LHCN-M2 (cell line): ENCODE results near the gene ZNF507. TPM values are rescaled to one million over a fixed set of nuclear protein-coding genes. Genes with fewer than 3 reads are reported as not detected.

Source experiments
- DNase-seq: peaks from one replicate; pipeline ENCODE4 v3.0.0-alpha.2; 2012; ENCODE audit warnings: low read depth
- total RNA-seq: library from RNA; depleted of rRNA; stranded (reverse); fragments of >200 nt; gene quantifications from 2 replicates; pipeline ENCODE4 v1.2.3, GENCODE V29; 2014

ZNF507 gene
- total RNA-seq, 1 experiment from 2014 or later: 8.7 TPM

DNA sequence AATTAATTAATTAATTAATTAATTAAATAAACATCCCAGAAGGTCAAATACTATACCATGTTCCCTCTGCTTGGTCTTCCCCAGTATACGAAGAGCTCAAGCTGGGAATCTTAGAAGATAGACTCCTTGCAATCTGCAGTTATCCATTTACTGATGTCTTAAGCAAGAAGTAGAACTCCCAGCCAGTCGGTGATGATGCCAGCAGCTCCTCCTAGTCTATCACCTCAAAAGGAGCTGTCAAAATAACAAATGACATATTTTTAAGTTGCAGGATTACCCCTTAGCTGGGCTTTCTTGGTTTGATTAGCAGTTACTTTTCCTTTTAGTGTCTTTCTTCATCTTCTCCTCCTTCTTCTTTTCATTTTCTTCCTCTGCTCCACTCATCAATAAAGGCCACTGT lies 6.0 kb upstream of the ZNF507 start:
- no peak for DNase-seq

- DNase-seq: peak; percentile 24
Measured at GRCh38 chr19:32339988-32340874, 5.2 kb upstream of the ZNF507 start.

DNA sequence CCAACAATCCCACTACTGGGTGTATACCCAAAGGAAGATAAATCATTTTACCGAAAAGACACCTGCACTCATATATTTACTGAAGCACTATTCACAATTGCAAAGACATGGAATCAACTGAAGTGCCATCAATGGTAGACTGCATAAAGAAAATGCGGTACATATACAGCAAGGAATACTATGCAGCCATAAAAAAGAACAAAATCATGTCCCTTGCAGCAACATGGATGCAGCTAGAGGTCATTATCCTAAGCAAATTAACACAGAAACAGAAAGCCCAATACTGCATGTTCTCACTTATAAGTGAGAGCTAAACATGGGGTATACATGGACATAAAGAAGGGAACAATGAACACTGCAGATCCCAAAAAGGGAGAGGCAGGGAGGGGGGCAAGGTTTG lies 2.7 kb upstream of the ZNF507 start:
- DNase-seq: no peak

DNA sequence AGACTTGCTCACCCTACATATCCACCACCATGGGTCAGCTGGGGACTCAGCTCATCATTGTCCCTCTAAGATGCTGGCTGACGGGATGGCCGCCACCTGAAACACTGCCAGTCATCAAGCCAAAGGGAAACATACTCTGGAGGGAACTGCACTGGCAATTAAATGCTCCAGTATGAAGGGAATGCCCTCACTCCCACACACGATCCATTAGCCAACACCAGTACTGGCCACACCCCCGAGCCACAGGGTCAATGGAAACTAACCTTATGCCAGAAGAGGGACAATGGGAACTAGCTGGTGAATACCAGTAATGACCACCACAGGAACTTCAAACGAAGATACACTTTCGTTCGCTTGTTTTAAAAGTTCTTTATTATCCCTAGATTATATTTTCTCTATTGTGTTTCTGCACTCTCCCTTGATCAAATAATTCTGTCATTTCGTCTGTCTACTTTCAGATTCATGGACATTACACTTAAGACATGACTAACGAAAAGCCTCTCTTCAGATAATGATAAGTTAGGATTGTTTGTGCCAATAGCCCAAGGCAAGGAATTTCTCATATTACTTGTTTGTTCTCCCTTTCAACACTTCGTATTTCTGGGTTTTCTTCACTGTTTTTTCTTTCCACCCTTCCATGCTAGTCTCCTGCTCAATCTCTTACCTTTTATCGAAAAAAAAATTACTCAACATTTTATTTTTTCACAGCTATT lies 1.7 kb upstream of the ZNF507 start:
- no peak for DNase-seq

DNA sequence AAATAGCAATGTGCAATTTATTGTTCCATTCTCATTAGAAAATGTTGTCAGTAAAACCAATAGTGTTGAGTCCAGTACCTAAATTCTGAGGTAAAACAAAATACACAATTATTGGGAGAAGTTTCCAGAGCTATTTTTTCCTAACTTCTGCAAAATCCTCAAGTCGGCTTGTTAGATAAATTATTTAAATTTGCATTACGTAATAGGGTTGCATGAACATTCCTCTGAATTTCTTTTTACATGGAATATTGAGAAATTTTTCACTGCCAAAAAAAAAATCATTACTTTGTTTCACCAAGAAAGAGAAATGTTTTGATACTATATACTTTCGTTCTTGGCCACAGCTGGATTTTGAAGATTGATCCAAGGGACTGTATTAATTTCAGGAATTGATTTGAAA lies 1.5 kb downstream of the ZNF507 start:
- no peak for DNase-seq

DNA sequence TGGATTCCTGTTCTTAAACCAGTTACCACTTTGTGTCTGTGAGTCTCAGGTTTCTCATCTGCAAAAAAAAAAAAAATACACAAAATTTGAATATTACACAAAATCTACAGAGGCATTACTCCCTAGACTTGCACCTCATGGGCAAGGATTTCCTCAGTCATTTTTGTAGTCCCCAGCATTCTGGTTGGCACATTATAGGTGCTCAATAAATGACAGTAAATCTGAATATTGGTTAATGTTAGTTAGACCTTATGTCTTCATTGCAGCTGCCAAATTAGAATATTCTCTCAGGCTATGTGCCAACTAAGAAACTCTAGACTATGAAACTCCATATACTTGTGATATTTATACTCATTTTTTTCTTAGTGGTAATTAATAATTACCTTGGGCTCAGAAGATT lies 2.2 kb downstream of the ZNF507 start:
- no peak for DNase-seq

- DNase-seq: no peak
Measured at GRCh38 chr19:32349051-32349450, 3.6 kb downstream of the ZNF507 start.

DNA sequence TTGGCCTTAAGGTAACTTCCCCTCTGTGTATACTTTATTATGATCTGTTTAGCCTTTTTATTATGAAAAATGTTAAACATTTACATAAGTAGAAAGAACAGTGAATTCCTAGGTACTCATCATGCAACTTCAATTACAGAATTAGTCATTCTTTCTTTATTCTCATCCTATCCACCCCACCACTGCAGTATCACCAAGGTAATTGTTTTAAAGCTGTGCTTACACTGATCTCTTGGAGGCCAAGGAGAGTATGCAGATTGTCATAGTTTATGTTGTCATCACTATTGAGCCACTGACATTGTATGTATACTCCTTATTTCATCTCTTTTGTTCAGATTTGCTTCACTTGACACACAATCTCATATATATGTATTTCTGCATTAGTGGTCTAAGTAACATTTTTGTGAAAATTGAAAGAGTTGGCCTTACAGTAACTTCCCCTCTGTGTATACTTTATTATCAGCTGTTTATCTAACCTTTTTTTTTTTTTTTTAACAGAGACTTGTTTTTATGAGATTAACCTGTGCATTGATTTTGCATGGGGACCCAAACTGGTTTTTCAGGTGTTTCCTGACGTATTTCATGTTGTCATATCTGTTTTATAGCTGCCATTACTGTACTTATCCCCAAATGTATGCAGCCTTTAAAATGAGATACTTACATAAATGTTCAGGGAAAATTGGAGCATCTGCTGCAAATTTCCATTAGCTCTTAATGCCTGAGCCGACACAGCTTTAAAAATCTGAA lies 4.5 kb downstream of the ZNF507 start:
- DNase-seq: no peak

- DNase-seq: peak; percentile 11
Measured at GRCh38 chr19:32350471-32350865, 5.1 kb downstream of the ZNF507 start.

DNA sequence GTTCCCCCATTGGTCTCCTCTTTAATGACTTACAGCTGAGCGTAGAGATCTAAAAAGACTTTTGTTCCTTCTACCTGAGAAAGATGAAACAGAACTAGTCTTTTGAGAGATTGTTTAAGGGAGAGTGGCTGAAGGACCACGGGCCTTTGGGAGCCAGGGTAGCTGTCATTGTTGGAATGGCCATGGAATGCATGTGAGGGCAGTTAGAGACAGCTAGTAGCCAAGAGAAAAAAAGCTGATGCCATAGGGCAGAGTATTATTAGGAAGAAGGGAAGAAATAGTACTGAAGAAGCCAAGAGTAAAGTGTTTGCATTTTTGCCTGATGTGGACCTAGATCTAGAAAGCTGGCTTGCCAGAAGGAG lies 5.6 kb downstream of the ZNF507 start:
- no peak for DNase-seq

- DNase-seq: no peak
Measured at GRCh38 chr19:32352241-32352630, 6.8 kb downstream of the ZNF507 start.

DNA sequence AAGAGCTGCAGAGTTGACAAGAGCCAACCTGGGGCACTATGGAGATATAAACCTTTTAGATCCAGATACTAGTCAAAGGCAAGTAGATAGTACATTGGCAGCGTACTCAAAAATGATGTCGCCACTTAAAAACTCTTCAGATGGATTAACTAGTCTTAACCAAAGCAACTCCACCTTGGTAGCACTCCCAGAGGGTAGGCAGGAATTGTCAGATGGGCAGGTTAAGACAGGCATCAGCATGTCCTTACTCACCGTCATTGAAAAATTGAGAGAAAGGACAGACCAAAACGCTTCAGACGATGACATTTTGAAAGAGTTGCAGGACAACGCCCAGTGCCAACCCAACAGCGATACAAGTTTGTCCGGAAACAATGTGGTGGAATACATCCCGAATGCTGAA lies 8.9 kb downstream of the ZNF507 start:
- DNase-seq: no peak

DNA sequence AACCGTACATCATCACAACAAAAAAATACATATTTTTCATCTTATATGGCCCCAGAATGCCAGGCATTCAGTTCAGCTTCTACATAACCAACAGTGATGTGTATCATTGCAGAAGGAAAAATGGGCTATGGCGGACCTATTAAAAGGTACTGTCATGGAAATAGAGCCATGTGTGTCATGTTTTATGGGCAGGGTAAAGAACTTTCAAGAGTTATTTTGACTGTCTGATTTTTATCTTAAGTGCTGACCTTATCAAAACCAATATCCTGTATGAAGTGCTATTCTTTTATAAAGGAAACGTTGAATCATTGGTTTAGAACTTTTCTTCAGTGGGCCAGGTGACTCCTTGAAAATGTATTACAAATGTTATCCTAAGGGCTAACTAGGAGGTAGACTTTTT lies 9.9 kb downstream of the ZNF507 start:
- no peak for DNase-seq

- DNase-seq: peak; percentile 4
Measured at GRCh38 chr19:32357720-32358119, 12.3 kb downstream of the ZNF507 start.

DNA sequence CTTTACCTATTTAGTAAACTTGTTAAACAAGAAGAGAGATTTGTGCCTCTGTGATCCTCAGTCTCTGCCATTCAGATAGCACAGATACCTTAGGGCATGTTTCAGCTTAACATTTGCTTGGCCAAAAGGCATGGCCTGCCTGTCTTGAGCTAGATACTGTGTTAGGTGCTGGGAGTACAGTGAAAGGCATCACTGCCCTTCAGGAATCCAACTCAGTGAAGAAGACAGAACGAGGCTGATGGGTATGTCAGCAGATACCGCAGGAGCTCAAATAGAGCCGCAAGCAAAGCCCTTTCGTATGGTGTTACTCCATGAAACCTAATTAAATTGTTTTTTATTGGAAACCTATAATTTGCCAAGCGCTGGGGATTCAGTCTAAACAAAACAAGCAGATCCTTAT lies 12.9 kb downstream of the ZNF507 start:
- DNase-seq: no peak

DNA sequence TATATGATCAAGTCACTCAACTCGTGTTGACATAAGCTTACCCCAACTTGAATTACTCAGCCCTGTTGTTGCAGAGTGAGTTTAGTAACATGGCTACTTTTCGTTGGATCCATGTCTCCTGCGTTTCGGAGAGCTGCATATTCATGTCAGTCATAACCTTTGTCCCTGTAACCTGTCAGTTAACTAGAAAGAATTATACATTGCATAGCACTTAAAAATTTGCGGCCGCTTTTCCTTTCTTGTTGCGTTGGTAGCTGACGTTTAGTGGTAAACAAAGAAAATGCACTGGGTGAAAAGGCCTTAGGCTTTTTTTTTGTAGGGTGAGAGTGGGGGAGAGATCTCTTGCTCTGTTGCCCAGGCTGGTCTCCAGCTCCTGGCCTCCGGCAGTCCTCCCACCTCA lies 14.2 kb downstream of the ZNF507 start:
- no peak for DNase-seq

DNA sequence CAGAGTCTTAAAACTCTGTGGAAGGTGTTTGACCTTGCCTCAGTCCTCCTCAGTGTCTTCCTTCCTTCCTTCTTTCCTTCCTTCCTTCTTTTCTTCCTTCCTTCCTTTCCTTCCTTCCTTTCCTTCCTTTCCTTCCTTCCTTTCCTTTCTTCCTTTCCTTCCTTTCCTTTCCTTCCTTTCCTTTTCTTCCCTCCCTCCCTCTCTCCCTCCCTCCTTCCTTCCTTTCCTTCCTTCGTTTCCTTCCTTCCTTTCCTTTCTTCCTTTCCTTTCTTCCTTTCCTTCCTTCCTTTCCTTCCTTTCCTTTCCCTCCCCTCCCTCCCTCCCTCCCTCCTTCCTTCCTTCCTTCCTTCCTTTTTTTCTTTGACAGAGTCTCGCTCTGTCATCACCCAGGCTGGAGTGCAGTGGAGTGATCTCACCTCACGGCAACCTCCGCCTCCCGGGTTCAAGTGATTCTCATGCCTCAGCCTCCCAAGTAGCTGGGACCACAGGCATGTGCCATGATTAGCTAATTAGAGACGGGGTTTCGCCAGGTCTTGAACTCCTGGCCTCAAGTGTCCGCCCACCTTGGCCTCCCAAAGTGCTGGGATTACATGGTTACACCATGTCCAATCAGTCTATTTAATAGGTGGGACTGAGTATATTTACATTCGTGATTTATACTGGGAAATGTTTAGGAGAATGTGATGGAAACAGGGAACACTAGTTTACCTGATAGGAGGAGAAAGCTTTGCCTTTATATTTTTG lies 16.3 kb downstream of the ZNF507 start:
- DNase-seq: no peak

- DNase-seq: no peak
Measured at GRCh38 chr19:32362318-32362691, 16.9 kb downstream of the ZNF507 start.

GRCh38 chr19:32363175-32363574 lies 17.8 kb downstream of the ZNF507 start:
- DNase-seq: no peak

DNA sequence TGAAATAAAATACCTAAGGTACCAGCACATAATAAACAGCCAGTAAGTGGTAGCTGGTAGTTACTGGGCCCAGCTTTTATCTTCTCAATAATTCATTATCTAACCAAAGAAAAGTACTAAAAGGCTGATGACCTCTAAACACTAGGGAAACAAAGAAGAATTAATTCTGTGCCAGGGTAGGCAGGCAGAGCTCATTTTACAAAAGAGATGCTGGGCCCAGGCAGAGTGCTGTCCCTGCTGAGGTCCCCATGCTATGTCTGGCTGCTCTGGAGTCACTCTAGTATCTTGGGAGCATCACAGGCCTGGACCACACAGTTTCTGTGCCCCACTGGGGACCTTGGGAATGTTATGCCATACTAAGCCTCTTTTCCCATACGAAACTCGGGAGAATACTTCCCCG lies 18.2 kb downstream of the ZNF507 start:
- DNase-seq: no peak

DNA sequence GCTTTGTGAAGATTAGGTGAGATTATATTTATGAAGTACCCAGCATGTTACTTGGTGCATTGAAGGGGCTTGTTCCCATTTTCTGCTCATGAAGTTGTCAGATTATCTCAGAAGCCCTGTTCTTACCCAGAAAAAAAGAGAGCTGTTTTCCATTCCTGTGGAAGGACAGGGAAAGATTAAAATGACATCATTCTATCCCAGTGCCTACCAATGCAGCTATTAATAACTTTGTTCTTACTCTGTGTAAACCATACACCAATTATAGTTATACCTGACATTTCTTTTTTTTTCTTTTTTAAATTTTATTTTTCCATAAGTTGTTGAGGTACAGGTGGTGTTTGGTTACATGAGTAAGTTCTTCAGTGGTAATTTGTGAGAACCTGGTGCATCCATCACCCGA lies 18.6 kb downstream of the ZNF507 start:
- DNase-seq: no peak

- DNase-seq: no peak
Measured at GRCh38 chr19:32367063-32367462, 21.7 kb downstream of the ZNF507 start.
